ENCODE measurements around the gene GLG1. TPM values are rescaled to one million over a fixed set of nuclear protein-coding genes. Genes with fewer than 3 reads are reported as not detected.

GLG1 gene
- 45.3 to 55.1 TPM (median 53.1 TPM) in 5 replicates for total RNA-seq (2022; extraction: Qiagen RNA extraction; ENCODE audit: low read depth)

GRCh38 chr16:74606521-74607309, at the start of gene GLG1:
Gene GLG1, minus strand, starts transcription at chr16:74607114. Its CDS starts 20 bp downstream, at chr16:74607094.

DNA sequence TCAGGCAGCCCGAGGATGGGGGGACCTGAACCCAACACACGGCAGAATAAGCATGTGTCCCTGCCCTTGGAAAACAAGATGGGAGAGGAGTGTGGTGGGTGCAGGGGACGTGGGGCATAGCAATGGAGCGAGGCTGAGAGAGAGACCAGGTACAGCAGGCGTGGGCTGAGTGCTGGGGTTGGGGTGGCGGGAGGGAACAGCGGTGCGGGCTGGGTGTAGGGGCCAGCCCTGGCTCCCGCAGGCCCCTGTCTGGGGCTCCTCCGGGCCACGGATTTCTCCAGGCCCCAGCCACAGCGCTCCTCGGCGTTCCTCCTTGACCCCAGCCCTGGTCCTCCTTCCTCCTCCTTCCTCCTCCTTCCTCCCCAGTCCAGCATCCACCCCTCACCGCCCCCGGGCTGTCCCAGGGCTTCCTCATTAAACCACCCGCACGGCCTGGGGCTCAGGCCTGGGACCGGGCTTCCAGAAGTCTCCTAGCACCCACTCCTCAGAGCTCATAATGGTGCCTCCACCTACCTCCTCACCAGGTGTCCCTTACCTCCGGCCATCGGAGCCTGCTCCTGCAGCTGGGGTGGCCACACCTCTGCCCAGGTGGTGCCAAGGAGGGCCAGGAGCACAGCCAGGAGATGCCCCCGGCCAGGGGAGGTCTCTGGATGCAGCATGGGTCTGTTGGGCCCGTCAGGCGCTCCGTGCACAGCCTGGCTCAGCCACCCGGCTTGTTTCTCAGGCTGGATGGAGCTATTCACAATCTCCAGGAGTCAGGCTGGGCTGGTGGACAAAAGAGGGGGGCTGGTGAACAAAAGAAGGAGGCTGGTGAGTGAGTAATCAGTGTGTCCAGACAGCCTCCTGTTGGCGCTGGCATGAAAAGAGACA, 186.1 kb downstream of the GLG1 start, which contains the start of gene CLEC18B:
Gene CLEC18B (minus strand): TSS at position 867 of the 870 bp plus-strand sequence. CDS start 208 bp downstream, at position 659.

Other genes with a start within 250 kb of the GLG1 start
- gene NPIPB15, start 230.8 kb downstream of the GLG1 start, total RNA-seq (2022; extraction: Qiagen RNA extraction; ENCODE audit: low read depth): 0.35 to 0.40 TPM (median 0.37 TPM) in 3 of 5 replicates, not detected in the others
- gene CLEC18B, start 185.6 kb downstream of the GLG1 start, total RNA-seq (2022; extraction: Qiagen RNA extraction; ENCODE audit: low read depth): 0.03 to 0.63 TPM (median 0.33 TPM) in 5 replicates
- 39.8 to 46.0 TPM (median 44.4 TPM) in 5 replicates for gene RFWD3, start 59.8 kb upstream of the GLG1 start, total RNA-seq (2022; extraction: Qiagen RNA extraction; ENCODE audit: low read depth)
- gene MLKL, start 93.7 kb upstream of the GLG1 start, total RNA-seq (2022; extraction: Qiagen RNA extraction; ENCODE audit: low read depth): 22.8 to 28.0 TPM (median 25.6 TPM) in 5 replicates
- 30.8 to 39.8 TPM (median 33.6 TPM) in 5 replicates for gene FA2H, start 167.7 kb upstream of the GLG1 start, total RNA-seq (2022; extraction: Qiagen RNA extraction; ENCODE audit: low read depth)